HepG2 (cell line): ENCODE results near the gene GNAZ. TPM values are rescaled to one million over a fixed set of nuclear protein-coding genes. Genes with fewer than 3 reads are reported as not detected.

ENCODE experiments used
- ATAC-seq: fragments of 200-7000 bp; cut with Tn5 transposase; 3 replicates; pipeline ENCODE4 v1.9.1; 2020; ENCODE audit warnings: mild to moderate bottlenecking, moderate library complexity
- BruUV-seq: library from RNA; stranded (reverse); fragments of 400-500 nt; replicated peaks from 2 replicates; lab custom pipeline; 2021; lab: Mats Ljungman, UMichigan
- CTCF ChIA-PET: fragments of 300-600 bp; formaldehyde crosslinking; extraction: SDS; loops from one replicate; lab custom pipeline; 2021; ENCODE audit warnings: low total read pairs, inconsistent platforms, low intra/inter-chr PET ratio; lab: Yijun Ruan, JAX
- POLR2A ChIA-PET: fragments of 350-600 bp; sonication (Branson Sonifier 250); formaldehyde crosslinking; loops from one replicate; lab custom pipeline; 2020; ENCODE audit warnings: antibody characterized with exemption, inconsistent platforms; lab: Yijun Ruan, JAX
- DNase-seq: peaks from one replicate; pipeline ENCODE4 v3.0.0-alpha.2; 2015; ENCODE audit warnings: low spot score
- FAIRE-seq: peaks from 3 replicates; lab custom pipeline; 2011; peaks lifted over from hg19 to GRCh38; lab: Jason Lieb, UNC
- H2AFZ ChIP-seq: one replicate; pipeline ENCODE4 v1.6.1; 2011; ENCODE audit warnings: low read length, inconsistent platforms
- H3K27ac ChIP-seq: fragments of 300-600 bp; 3 replicates; pipeline ENCODE4 v1.8.0; 2011; ENCODE audit warnings: mixed run types, mild to moderate bottlenecking, mixed read lengths, low read length, inconsistent platforms; ENCODE audit not compliant: insufficient read depth; ENCODE audit errors: extremely low read length
- H3K27me3 ChIP-seq, 2 experiments: fragments of 200-600 bp in 1 of 2; 2 replicates in 1 of 2; 3 replicates in 1 of 2; pipeline versions ENCODE4 v1.6.0 to v1.8.0; 2011; ENCODE audit warnings: low read length in 2 of 2, mild to moderate bottlenecking in 2 of 2, moderate library complexity in 2 of 2, inconsistent platforms in 1 of 2; ENCODE audit not compliant: insufficient read depth in 2 of 2, control insufficient read depth in 1 of 2
- H3K36me3 ChIP-seq, 2 experiments: fragments of 200-600 bp in 1 of 2; replicated peaks in 1 of 2; 2 replicates in 1 of 2; 3 replicates in 1 of 2; pipeline versions ENCODE4 v1.5.1 to v1.8.0; 2011; ENCODE audit warnings: low read length in 2 of 2, inconsistent platforms in 1 of 2; ENCODE audit not compliant: insufficient read depth in 2 of 2, control insufficient read depth in 1 of 2
- H3K4me1 ChIP-seq: 2 replicates; pipeline ENCODE4 v1.5.1; 2012; ENCODE audit warnings: low read length, inconsistent platforms; ENCODE audit not compliant: insufficient read depth
- H3K4me2 ChIP-seq: 2 replicates; pipeline ENCODE4 v1.6.0; 2011; ENCODE audit warnings: low read depth, low read length, inconsistent platforms
- H3K4me3 ChIP-seq, 3 experiments: fragments of 200-600 bp in 1 of 3; sonication (generic), shearing (Covaris generic) in 1 of 3; replicated peaks in 1 of 3; 2 replicates each; pipeline ENCODE4 v1.5.1; 2011 to 2016; ENCODE audit warnings: low read length in 3 of 3, inconsistent platforms in 2 of 3, low read depth in 2 of 3, mild to moderate bottlenecking in 2 of 3, control low read depth in 1 of 3, mixed read lengths in 1 of 3; ENCODE audit not compliant: insufficient read depth in 1 of 3
- H3K79me2 ChIP-seq: one replicate; pipeline ENCODE4 v1.6.1; 2011; ENCODE audit warnings: low read length, inconsistent platforms; ENCODE audit not compliant: insufficient read depth
- H3K9ac ChIP-seq: 2 replicates; pipeline ENCODE4 v1.6.0; 2011; ENCODE audit warnings: mild to moderate bottlenecking, low read depth, low read length, inconsistent platforms; ENCODE audit not compliant: insufficient read depth
- H3K9me3 ChIP-seq: 2 replicates; pipeline ENCODE4 v1.5.1; 2012; ENCODE audit warnings: mild to moderate bottlenecking, low read length
- H4K20me1 ChIP-seq: 2 replicates; pipeline ENCODE4 v1.6.0; 2011; ENCODE audit warnings: inconsistent platforms, mild to moderate bottlenecking, low read length, moderate library complexity; ENCODE audit not compliant: insufficient read depth
- ARHGAP35 ChIP-seq: sonication (generic); formaldehyde crosslinking; IDR thresholded peaks from 2 replicates; pipeline ENCODE4 v1.9.0; 2022; ENCODE audit warnings: mild to moderate bottlenecking, inconsistent platforms, moderate library complexity, missing genetic modification reagents, borderline replicate concordance
- ASH2L ChIP-seq: fragments of 300-600, 200-600 bp; sonication (generic); IDR thresholded peaks from 2 replicates; pipeline ENCODE4 v1.7.0; 2017; ENCODE audit warnings: low read depth, mild to moderate bottlenecking, moderate library complexity, mixed read lengths, low read length; ENCODE audit not compliant: insufficient read length
- ETV5 ChIP-seq: IDR thresholded peaks from 2 replicates; pipeline ENCODE4 v1.6.1; 2018; ENCODE audit warnings: missing biosample characterization, missing genetic modification reagents, inconsistent platforms, borderline replicate concordance
- HOXA5 ChIP-seq: sonication (generic); formaldehyde crosslinking; IDR thresholded peaks from 2 replicates; pipeline ENCODE4 v1.4.0; 2020; ENCODE audit warnings: missing genetic modification reagents
- MTA1 ChIP-seq: sonication (generic); formaldehyde crosslinking; IDR thresholded peaks from 2 replicates; pipeline ENCODE4 v1.4.0; 2020; ENCODE audit warnings: missing genetic modification reagents, mild to moderate bottlenecking, borderline replicate concordance
- TAF1 ChIP-seq: sonication (generic); formaldehyde crosslinking; IDR thresholded peaks from 2 replicates; pipeline ENCODE4 v1.4.0; 2020; ENCODE audit warnings: missing genetic modification reagents
- ZBTB42 ChIP-seq: sonication (generic); formaldehyde crosslinking; IDR thresholded peaks from 2 replicates; pipeline ENCODE4 v1.5.0; 2020; ENCODE audit warnings: mild to moderate bottlenecking, missing genetic modification reagents
- ZBTB7B ChIP-seq: sonication (generic); formaldehyde crosslinking; IDR thresholded peaks from 2 replicates; pipeline ENCODE4 v1.4.0; 2020; ENCODE audit warnings: missing genetic modification reagents
- ZFX ChIP-seq: sonication (generic); formaldehyde crosslinking; IDR thresholded peaks from 2 replicates; pipeline ENCODE4 v1.4.0; 2020; ENCODE audit warnings: mild to moderate bottlenecking, low read depth, missing genetic modification reagents, moderate library complexity
- ZMAT3 ChIP-seq: sonication (generic); formaldehyde crosslinking; conservative IDR thresholded peaks from 2 replicates; pipeline ENCODE4 v1.7.0; 2021; ENCODE audit warnings: missing genetic modification reagents
- ZNF101 ChIP-seq: sonication (generic); formaldehyde crosslinking; IDR thresholded peaks from 2 replicates; pipeline ENCODE4 v1.4.0; 2020; ENCODE audit warnings: mild to moderate bottlenecking, low read depth, missing genetic modification reagents, borderline replicate concordance
- WGBS: methylation state at CpG from one replicate; pipeline ENCODE4 v1.1.6; 2017; ENCODE audit warnings: low lambda C conversion rate; 5-methylcytosine and 5-hydroxymethylcytosine counted together
- in situ Hi-C: cut with HindIII; loops from 2 replicates; pipeline ENCODE4 v1.10.0; 2017; ENCODE audit warnings: low pct_unique_long_range_greater_than_20kb; ENCODE audit not compliant: extremely low pct_ligation_motif_present
- intact Hi-C: fragments of 100-400 bp; cut with micrococcal nuclease; formaldehyde crosslinking; loops from one replicate; pipeline ENCODE4 v1.10.0; 2022; ENCODE audit not compliant: unreplicated experiment
- polyA plus RNA-seq, 8 experiments: library from polyadenylated mRNA; depleted of rRNA in 3 of 8; stranded (reverse) in 7 of 8; unstranded in 1 of 8; fragments of >200 nt; fragmentation: Illumina TruSeq in 4 of 8; extraction: Trizol in 4 of 8; gene quantifications; 2 replicates each; pipeline versions ENCODE4 v1.2.1 to v1.2.3, GENCODE V29; 2011 to 2016; ENCODE audit warnings: low read depth in 4 of 8, missing spikeins in 1 of 8, mixed read lengths in 1 of 8; ENCODE audit not compliant: insufficient read depth in 1 of 8
- total RNA-seq, 5 experiments: library from RNA; depleted of rRNA; stranded (reverse); fragments of >200 nt; fragmentation: Illumina TruSeq; extraction: Trizol; gene quantifications; 2 replicates each; pipeline ENCODE4 v1.2.3, GENCODE V29; 2016; ENCODE audit warnings: low read depth in 1 of 5
- TF ChIP-seq, protein P1 (sequence below): sonication (generic); formaldehyde crosslinking; IDR thresholded peaks from 2 replicates; pipeline ENCODE4 v1.4.0; 2020; ENCODE audit warnings: missing genetic modification reagents
- TF ChIP-seq, protein P2 (sequence below): sonication (generic); formaldehyde crosslinking; IDR thresholded peaks from 2 replicates; pipeline ENCODE4 v1.5.1; 2020; ENCODE audit warnings: mild to moderate bottlenecking, missing genetic modification reagents
- TF ChIP-seq, protein P3 (sequence below), 2 experiments: sonication (generic) in 1 of 2; formaldehyde crosslinking in 1 of 2; IDR thresholded peaks; 2 replicates each; pipeline versions ENCODE4 v1.5.1 to v1.6.1; 2011 to 2020; ENCODE audit warnings: borderline replicate concordance in 1 of 2, low read depth in 1 of 2, low read length in 1 of 2, mild to moderate bottlenecking in 1 of 2, missing genetic modification reagents in 1 of 2, moderate library complexity in 1 of 2

Gene GNAZ
- total and polyA plus RNA-seq, 2 of the 13 experiments (the other 11 are each of a cell fraction or from before 2014, with no cell fraction given): 11.4 to 22.3 TPM

DNA sequence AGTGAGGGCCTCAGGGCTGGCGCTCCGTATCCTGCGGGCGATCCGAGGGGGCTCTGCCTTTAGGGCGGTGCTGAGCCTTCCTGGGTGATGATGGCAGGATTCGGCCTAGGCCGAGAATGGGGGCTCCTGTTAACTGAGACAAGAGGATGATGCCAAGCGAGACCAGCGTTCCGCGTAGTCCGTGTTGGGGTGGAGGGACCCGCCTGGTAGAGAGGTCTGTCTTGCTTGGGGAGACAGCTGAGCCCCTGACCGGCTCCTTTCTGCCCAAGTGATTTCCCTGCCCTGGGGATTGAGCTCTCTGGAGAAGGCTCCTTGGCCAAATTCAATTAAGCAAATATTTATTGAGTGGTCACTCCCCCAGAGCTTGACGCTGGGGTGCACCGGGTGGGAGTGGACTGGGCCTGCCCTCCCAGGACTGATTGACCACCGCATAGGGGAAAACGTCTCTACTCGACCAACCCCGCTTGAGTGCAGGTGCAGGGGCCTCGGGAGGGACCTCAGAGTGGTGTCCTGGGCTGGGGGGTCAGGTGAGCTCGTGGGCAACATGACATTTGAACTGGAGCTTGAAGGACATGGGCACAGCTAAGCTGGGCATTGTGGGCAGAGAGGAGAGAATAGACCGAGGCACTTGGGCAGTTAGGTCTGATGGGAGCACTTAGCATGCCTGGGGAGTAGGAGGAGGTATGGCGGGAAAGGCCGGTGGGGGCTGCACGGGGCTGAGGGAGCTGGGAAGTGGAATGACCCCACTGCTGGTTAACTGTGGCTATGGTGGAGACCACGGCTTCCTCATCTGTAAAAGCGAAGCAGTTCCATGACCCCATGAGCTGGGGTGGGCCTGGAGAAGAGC, 1.1 kb downstream of the GNAZ start:
- peak overlapping the region; percentile 94 for H3K4me2 ChIP-seq
- 22% methylated on average over 23 of the region's 29 CpGs for WGBS
- CTCF ChIA-PET: no interaction called here
- BruUV-seq: TSS peak; percentile 46
- in situ Hi-C loops (no loop called here), intact Hi-C loops (loop anchor here (10.0 kb wide), 1 partner anchor 53 kb away; no protein-coding TSS in a partner anchor)
- H4K20me1 ChIP-seq: no peaks in the 10 kb centered on the region
- no peak for ATAC-seq
- H3K9me3 ChIP-seq: no peaks in the 10 kb centered on the region
- H3K79me2 ChIP-seq: peaks cover 49% of the 10 kb centered on the region
- peak overlapping the region; percentile 77 to 82 (median 79) for H3K4me3 ChIP-seq
- H3K36me3 ChIP-seq: no peaks in the 10 kb centered on the region
- POLR2A ChIA-PET: interaction anchor here (1.0 to 3.0 kb wide), 8 partner anchors 8 to 112 kb away, joined by 3 to 13 read pairs (median 4); partner anchors contain the start of gene RAB36
- peak overlapping the region; percentile 51 for H3K27ac ChIP-seq
- peak overlapping the region; percentile 82 for H3K9ac ChIP-seq
- no peak overlapping the region for H2AFZ ChIP-seq
- H3K4me1 ChIP-seq: peaks cover 72% of the 10 kb centered on the region
- H3K27me3 ChIP-seq: peaks cover 0 to 20% of the 10 kb centered on the region in 2 experiments; a peak in 2 of 5 replicates
- no peak for FAIRE-seq
- no peak for DNase-seq
- 0 out of 2 replicates have a peak, but pooled peaks have one; percentile 30 for TF ChIP-seq ZBTB7B (CRISPR knock-in tag)
- TF ChIP-seq, protein P1, sequence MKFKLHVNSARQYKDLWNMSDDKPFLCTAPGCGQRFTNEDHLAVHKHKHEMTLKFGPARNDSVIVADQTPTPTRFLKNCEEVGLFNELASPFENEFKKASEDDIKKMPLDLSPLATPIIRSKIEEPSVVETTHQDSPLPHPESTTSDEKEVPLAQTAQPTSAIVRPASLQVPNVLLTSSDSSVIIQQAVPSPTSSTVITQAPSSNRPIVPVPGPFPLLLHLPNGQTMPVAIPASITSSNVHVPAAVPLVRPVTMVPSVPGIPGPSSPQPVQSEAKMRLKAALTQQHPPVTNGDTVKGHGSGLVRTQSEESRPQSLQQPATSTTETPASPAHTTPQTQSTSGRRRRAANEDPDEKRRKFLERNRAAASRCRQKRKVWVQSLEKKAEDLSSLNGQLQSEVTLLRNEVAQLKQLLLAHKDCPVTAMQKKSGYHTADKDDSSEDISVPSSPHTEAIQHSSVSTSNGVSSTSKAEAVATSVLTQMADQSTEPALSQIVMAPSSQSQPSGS (CRISPR knock-in tag): 0 out of 2 replicates have a peak, but pooled peaks have one; percentile 29
- TF ChIP-seq ZFX (CRISPR knock-in tag): peak; percentile 49; the same call in 1 of the 2 replicates
- 0 out of 2 replicates have a peak, but pooled peaks have one; percentile 34 for TF ChIP-seq ZBTB42 (CRISPR knock-in tag)
- no peak for TF ChIP-seq ETV5 (CRISPR knock-in tag)
- no peak for TF ChIP-seq HOXA5
- peak; percentile 18; the same call in 1 of the 2 replicates for TF ChIP-seq TAF1 (CRISPR knock-in tag)
- TF ChIP-seq, protein P2, sequence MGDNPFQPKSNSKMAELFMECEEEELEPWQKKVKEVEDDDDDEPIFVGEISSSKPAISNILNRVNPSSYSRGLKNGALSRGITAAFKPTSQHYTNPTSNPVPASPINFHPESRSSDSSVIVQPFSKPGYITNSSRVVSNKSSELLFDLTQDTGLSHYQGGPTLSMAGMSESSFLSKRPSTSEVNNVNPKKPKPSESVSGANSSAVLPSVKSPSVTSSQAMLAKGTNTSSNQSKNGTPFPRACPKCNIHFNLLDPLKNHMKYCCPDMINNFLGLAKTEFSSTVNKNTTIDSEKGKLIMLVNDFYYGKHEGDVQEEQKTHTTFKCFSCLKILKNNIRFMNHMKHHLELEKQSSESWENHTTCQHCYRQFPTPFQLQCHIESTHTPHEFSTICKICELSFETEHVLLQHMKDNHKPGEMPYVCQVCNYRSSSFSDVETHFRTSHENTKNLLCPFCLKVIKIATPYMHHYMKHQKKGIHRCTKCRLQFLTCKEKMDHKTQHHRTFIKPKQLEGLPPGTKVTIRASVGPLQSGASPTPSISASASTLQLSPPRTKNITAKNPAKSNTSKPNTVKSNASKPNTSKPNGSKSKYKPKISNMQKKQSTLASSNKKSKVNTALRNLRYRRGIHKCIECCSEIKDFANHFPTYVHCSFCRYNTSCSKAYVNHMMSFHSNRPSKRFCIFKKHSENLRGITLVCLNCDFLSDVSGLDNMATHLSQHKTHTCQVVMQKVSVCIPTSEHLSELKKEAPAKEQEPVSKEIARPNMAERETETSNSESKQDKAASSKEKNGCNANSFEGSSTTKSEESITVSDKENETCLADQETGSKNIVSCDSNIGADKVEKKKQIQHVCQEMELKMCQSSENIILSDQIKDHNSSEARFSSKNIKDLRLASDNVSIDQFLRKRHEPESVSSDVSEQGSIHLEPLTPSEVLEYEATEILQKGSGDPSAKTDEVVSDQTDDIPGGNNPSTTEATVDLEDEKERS (CRISPR knock-in tag): no peak
- no peak for TF ChIP-seq ZNF101 (CRISPR knock-in tag)
- TF ChIP-seq ARHGAP35 (CRISPR knock-in tag): no peak
- TF ChIP-seq MTA1 (CRISPR knock-in tag): 0 out of 2 replicates have a peak, but pooled peaks have one; percentile 37
- no peak for TF ChIP-seq ZMAT3 (CRISPR knock-in tag)
- TF ChIP-seq, protein P3, sequence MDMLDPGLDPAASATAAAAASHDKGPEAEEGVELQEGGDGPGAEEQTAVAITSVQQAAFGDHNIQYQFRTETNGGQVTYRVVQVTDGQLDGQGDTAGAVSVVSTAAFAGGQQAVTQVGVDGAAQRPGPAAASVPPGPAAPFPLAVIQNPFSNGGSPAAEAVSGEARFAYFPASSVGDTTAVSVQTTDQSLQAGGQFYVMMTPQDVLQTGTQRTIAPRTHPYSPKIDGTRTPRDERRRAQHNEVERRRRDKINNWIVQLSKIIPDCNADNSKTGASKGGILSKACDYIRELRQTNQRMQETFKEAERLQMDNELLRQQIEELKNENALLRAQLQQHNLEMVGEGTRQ (IDR thresholded peaks at IDR 0.05; ENCODE audit: low read depth, low read length): no peak
- TF ChIP-seq, protein P3 (CRISPR knock-in tag; IDR thresholded peaks at IDR 0.05; ENCODE audit: borderline replicate concordance): peak; percentile 12; the same call in 1 of the 2 replicates
- peak; percentile 27 for TF ChIP-seq ASH2L
